ENCODE measurements around the gene MTFP1.

Gene MTFP1

DNA sequence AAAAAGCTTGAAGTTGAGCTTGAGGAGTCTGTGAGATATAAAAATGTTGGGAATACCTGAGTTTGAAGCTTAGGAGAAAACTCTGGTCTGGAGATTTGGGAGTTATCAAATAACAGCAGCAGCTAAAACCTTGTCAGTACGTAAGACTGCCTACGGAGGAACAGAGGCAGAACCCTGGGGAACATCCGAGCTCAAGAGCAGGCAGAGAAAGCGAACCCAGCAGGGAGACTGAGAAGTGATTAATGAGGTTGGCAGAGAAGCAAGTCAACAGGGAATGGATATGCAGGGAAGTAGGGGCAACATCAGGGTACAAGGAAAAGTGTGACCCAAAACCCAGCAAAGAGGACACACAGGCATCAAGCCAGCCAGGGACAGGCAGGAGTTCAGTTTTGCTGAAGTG lies 12.6 kb upstream of the MTFP1 start:
- no peak for FAIRE-seq
- DNase-seq (ENCODE audit: insufficient read length, low spot score): no peak
- no peak for TF ChIP-seq POU2F2 (IDR thresholded peaks at IDR 0.05; ENCODE audit: low read depth, low read length)
- TF ChIP-seq PAX5 (IDR thresholded peaks at IDR 0.05; ENCODE audit: insufficient read depth, low read length, severe bottlenecking): no peak
- no peak for TF ChIP-seq TAF1 (IDR thresholded peaks at IDR 0.05; ENCODE audit: low read depth, low read length)
- TF ChIP-seq POLR2A (IDR thresholded peaks at IDR 0.05; ENCODE audit: low read depth, low read length): no peak
- TF ChIP-seq SPI1 (IDR thresholded peaks at IDR 0.05; ENCODE audit: low read depth, low read length): no peak
- TF ChIP-seq POLR2AphosphoS5 (IDR thresholded peaks at IDR 0.05; ENCODE audit: low read depth, low read length): no peak

- TF ChIP-seq PAX5 (IDR thresholded peaks at IDR 0.05; ENCODE audit: insufficient read depth, low read length, severe bottlenecking) (no peak), TAF1 (IDR thresholded peaks at IDR 0.05; ENCODE audit: low read depth, low read length) (no peak), POLR2A (IDR thresholded peaks at IDR 0.05; ENCODE audit: low read depth, low read length) (no peak), POLR2AphosphoS5 (IDR thresholded peaks at IDR 0.05; ENCODE audit: low read depth, low read length) (no peak), SPI1 (IDR thresholded peaks at IDR 0.05; ENCODE audit: low read depth, low read length) (no peak), POU2F2 (IDR thresholded peaks at IDR 0.05; ENCODE audit: low read depth, low read length) (no peak)
- DNase-seq (ENCODE audit: insufficient read length, low spot score) (no peak), FAIRE-seq (no peak)
Observed at GRCh38 chr22:30413745-30414524, 11.6 kb upstream of the MTFP1 start.

- TF ChIP-seq SPI1 (IDR thresholded peaks at IDR 0.05; ENCODE audit: low read depth, low read length) (no peak), PAX5 (IDR thresholded peaks at IDR 0.05; ENCODE audit: insufficient read depth, low read length, severe bottlenecking) (no peak), POLR2AphosphoS5 (IDR thresholded peaks at IDR 0.05; ENCODE audit: low read depth, low read length) (no peak), POLR2A (IDR thresholded peaks at IDR 0.05; ENCODE audit: low read depth, low read length) (no peak), POU2F2 (IDR thresholded peaks at IDR 0.05; ENCODE audit: low read depth, low read length) (no peak), TAF1 (IDR thresholded peaks at IDR 0.05; ENCODE audit: low read depth, low read length) (no peak)
- DNase-seq (ENCODE audit: insufficient read length, low spot score) (no peak), FAIRE-seq (no peak)
Observed at GRCh38 chr22:30414525-30415047, 11.0 kb upstream of the MTFP1 start.

DNA sequence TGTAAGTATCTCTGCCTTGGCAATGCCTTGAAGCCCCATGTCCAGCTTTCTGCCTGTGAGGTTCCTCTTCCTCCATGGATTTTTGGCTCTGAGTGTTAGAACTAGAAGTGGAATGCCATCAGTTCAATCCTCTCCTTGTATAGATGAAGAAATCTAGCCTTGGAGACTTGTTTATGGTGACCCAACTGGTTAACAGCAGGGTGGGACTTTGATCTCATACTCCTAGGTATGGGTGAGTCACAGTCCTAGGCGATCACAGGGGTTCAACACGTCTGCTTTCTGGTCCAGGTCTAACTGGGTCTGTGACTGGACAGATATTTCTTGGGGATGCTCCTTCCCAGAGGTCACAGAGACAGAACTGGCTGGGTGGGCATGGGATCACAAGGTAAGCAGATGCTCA lies 9.2 kb upstream of the MTFP1 start:
- TF ChIP-seq SPI1 (IDR thresholded peaks at IDR 0.05; ENCODE audit: low read depth, low read length) (no peak), PAX5 (IDR thresholded peaks at IDR 0.05; ENCODE audit: insufficient read depth, low read length, severe bottlenecking) (no peak), POLR2AphosphoS5 (IDR thresholded peaks at IDR 0.05; ENCODE audit: low read depth, low read length) (no peak), POU2F2 (IDR thresholded peaks at IDR 0.05; ENCODE audit: low read depth, low read length) (no peak), POLR2A (IDR thresholded peaks at IDR 0.05; ENCODE audit: low read depth, low read length) (no peak)
- DNase-seq (ENCODE audit: insufficient read length, low spot score): no peak
- no peak for FAIRE-seq

DNA sequence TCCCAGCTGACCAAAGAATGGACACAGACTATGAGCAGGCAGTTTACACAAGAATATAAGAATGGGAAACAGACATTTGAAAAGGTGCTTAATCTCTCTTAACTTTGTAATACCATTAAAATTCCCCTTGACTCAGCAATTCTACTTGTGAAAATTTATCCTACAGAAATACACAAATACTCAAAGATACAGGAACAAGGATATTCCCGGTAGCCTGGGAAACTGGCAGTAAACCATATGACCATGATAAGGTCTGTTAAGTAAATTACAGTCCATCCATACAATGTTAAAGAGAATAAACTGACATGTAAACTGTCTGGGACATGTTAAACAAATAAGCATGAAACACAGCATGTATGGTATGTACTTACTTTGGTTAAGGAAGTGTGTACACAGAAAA lies 8.7 kb upstream of the MTFP1 start:
- no peak for FAIRE-seq
- DNase-seq (ENCODE audit: insufficient read length, low spot score): no peak
- TF ChIP-seq SPI1 (IDR thresholded peaks at IDR 0.05; ENCODE audit: low read depth, low read length): no peak
- TF ChIP-seq POLR2A (IDR thresholded peaks at IDR 0.05; ENCODE audit: low read depth, low read length): no peak

- DNase-seq (ENCODE audit: insufficient read length, low spot score): no peak
- no peak for FAIRE-seq
- TF ChIP-seq PAX5 (IDR thresholded peaks at IDR 0.05; ENCODE audit: insufficient read depth, low read length, severe bottlenecking): no peak
Observed at GRCh38 chr22:30420347-30421125, 5.0 kb upstream of the MTFP1 start.

- DNase-seq (ENCODE audit: insufficient read length, low spot score) (no peak), FAIRE-seq (no peak)
- TF ChIP-seq POLR2AphosphoS5 (IDR thresholded peaks at IDR 0.05; ENCODE audit: low read depth, low read length) (no peak), SPI1 (IDR thresholded peaks at IDR 0.05; ENCODE audit: low read depth, low read length) (no peak), POLR2A (IDR thresholded peaks at IDR 0.05; ENCODE audit: low read depth, low read length) (no peak), POU2F2 (IDR thresholded peaks at IDR 0.05; ENCODE audit: low read depth, low read length) (no peak), TAF1 (IDR thresholded peaks at IDR 0.05; ENCODE audit: low read depth, low read length) (no peak), PAX5 (IDR thresholded peaks at IDR 0.05; ENCODE audit: insufficient read depth, low read length, severe bottlenecking) (no peak)
Observed at GRCh38 chr22:30421695-30422480, 3.7 kb upstream of the MTFP1 start.

- TF ChIP-seq TAF1 (IDR thresholded peaks at IDR 0.05; ENCODE audit: low read depth, low read length) (no peak), SPI1 (IDR thresholded peaks at IDR 0.05; ENCODE audit: low read depth, low read length) (no peak), POLR2AphosphoS5 (IDR thresholded peaks at IDR 0.05; ENCODE audit: low read depth, low read length) (no peak), PAX5 (IDR thresholded peaks at IDR 0.05; ENCODE audit: insufficient read depth, low read length, severe bottlenecking) (no peak), POLR2A (IDR thresholded peaks at IDR 0.05; ENCODE audit: low read depth, low read length) (no peak), POU2F2 (IDR thresholded peaks at IDR 0.05; ENCODE audit: low read depth, low read length) (no peak)
- DNase-seq (ENCODE audit: insufficient read length, low spot score) (no peak), FAIRE-seq (no peak)
Observed at GRCh38 chr22:30422481-30423300, 2.9 kb upstream of the MTFP1 start.
